AG10803 (cell line): ENCODE results near the gene AXL.
"Not testable (repeated sequence)": the region's sequence is repeated elsewhere in the genome, so short reads cannot be mapped to it uniquely, and the experiment has no call there.

Source experiments
- DNase-seq: peaks from one replicate; pipeline ENCODE4 v3.0.0; 2010; ENCODE audit warnings: low read depth
- H3K4me3 ChIP-seq: 2 replicates; pipeline ENCODE4 v1.5.1; 2011; ENCODE audit warnings: mild to moderate bottlenecking, low read length, control low read depth
- TF ChIP-seq, protein P1 (sequence below): conservative IDR thresholded peaks from 2 replicates; pipeline ENCODE4 v1.5.1; 2011; ENCODE audit warnings: mild to moderate bottlenecking, low read length, control low read depth, inconsistent platforms

AXL gene

DNA sequence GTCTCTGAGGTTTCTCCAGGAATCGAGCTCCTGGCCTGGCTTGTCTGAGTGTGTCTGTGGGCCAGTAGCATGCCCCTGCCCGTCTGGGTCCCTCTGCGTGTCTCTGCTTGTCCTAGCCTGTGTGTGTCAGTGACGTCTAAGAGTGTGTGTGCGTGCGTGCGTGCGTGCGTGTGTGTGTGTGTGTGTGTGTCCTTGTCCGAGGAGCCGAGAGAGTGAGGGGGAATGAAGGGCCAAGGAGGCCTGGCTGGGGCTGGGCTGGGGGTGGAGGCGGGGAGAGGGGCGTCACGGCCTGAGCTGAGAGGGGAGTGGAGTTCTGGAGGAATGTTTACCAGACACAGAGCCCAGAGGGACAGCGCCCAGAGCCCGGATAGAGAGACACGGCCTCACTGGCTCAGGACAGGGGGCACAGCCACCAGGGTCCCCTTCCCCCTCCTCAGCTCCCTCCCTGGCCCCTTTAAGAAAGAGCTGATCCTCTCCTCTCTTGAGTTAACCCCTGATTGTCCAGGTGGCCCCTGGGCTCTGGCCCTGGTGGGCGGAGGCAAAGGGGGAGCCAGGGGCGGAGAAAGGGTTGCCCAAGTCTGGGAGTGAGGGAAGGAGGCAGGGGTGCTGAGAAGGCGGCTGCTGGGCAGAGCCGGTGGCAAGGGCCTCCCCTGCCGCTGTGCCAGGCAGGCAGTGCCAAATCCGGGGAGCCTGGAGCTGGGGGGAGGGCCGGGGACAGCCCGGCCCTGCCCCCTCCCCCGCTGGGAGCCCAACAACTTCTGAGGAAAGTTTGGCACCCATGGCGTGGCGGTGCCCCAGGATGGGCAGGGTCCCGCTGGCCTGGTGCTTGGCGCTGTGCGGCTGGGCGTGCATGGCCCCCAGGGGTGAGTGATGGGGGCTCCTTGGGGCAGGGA lies at the start of gene AXL:
AXL (plus strand) TSS at position 609 of the 893 bp plus-strand sequence; CDS start at position 779, 170 bp downstream.
- H3K4me3 ChIP-seq, result peak within 1 kb of the TSS; percentile 94
- peak; percentile 92 for DNase-seq
- TF ChIP-seq, protein P1, sequence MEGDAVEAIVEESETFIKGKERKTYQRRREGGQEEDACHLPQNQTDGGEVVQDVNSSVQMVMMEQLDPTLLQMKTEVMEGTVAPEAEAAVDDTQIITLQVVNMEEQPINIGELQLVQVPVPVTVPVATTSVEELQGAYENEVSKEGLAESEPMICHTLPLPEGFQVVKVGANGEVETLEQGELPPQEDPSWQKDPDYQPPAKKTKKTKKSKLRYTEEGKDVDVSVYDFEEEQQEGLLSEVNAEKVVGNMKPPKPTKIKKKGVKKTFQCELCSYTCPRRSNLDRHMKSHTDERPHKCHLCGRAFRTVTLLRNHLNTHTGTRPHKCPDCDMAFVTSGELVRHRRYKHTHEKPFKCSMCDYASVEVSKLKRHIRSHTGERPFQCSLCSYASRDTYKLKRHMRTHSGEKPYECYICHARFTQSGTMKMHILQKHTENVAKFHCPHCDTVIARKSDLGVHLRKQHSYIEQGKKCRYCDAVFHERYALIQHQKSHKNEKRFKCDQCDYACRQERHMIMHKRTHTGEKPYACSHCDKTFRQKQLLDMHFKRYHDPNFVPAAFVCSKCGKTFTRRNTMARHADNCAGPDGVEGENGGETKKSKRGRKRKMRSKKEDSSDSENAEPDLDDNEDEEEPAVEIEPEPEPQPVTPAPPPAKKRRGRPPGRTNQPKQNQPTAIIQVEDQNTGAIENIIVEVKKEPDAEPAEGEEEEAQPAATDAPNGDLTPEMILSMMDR, result no peak

DNA sequence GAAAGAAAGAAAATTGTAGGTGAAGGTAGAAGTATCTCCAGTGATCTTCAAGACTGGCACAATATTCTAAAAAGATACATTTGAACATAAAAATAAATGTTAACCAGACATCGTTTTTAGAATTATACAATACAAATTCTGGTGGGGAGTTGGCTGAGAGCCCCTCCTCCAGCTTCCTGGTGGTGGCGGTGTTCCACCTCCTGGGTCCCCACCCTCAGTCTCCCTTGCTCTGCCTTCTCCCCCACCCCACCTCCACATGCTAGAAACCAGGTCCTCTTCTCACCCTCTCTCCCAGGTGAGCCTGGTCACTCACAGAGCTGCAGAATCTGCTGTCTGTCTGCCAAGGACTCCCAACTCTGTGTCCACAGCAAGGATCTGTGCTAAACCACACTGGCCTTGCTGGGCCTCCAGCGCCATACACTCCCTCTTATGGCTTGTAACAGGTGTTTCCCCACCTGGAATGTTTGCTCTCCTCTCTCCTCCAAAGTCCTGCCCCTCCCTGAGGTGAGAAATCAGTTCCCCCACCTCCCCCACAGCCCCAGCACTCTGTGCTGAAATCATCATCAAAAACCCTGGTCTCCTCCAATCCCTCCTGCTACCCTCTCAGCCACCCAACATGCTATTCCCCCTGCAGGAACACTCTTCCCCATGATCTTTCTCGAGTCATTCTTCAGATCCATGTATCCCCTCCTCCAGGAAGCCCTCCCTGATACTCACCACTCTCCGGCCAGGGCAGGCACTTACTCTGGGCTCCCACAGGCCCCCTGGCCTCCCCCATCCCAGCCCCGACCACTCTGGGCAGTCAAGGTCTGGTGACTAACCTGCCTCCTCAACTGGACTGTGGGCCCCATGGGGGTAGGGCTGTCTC lies 46.5 kb upstream of the AXL start:
- TF ChIP-seq, protein P1, result no peak
- DNase-seq, result no peak
- no peak overlapping the region for H3K4me3 ChIP-seq

DNA sequence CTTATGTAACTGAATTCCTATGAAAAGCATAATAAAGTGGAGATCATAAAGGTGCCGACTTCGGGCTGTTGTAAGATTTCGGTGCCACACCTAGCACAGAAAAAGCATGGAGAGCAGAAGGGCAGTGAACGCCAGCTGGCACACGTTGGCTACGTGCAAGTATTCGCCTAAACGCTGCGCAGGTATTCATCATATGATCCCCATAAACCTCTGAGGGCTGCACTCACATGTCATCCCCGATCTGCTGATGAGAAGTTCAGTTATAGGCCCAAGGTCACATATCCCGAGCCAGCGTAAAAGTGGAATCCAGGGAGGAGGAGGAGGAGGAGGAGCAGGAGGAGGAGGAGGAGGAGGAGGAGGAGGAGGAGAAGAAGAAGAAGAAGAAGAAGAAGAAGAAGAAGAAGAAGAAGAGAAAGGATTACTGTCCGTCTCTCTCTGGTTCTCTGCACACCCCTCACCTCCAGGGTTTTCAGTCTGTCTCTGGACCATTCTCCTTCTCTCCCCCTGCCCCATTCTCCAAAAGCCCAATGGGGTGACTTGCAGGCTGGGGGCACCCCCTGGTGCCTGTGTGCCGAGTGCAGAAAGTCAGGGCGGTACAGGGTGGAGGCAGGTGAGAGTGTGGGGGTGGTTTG lies 44.6 kb upstream of the AXL start:
- TF ChIP-seq, protein P1, result no peak
- DNase-seq, result no peak
- no peak overlapping the region for H3K4me3 ChIP-seq

DNA sequence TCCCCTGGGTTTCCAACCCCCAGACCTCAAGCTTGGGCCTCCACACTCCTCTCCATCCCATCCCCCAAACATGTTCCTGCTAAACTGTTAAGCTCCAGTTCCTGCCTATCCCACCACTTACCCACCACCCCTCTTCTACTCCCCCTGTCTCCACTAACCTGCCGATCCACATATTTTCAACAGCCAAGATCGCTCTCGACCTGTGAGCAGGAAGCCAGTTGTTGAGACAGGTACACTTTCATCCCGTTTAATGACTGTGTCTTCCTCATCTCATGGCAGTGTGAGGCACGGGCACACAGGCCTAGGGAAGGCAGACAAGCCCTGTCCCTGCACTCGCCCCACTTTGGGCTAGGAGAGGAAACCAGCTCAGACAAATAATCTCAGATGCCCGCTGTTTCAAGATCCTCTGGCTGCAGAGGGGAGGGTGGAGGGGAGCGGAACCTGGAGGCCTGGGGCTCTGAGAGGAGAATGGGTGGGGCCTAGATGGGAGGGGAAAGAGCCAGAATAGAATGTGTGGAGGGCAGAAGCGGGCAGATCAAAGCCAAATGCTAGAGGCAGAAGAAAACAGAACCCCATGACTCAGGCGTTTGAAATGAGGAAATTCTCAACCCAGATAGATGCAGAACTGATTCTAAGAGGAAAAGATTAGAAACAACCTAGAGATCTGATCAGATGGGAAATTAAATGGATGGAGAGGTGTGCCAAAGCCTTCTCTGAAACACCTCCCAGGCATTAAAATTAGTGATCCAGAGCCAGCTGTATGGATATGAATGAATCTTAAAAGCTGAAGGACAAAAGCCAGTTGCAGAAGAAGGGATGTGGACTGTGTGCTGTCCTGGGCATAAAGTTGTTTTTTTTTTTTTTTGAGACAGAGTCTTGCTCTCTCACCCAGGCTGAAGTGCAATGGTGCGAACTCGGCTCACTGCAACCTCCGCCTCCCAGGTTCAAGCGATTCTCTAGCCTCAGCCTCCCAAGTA lies 42.9 kb upstream of the AXL start:
- H3K4me3 ChIP-seq, result no peak overlapping the region
- DNase-seq, result peak; percentile 76
- TF ChIP-seq, protein P1, result no peak

DNA sequence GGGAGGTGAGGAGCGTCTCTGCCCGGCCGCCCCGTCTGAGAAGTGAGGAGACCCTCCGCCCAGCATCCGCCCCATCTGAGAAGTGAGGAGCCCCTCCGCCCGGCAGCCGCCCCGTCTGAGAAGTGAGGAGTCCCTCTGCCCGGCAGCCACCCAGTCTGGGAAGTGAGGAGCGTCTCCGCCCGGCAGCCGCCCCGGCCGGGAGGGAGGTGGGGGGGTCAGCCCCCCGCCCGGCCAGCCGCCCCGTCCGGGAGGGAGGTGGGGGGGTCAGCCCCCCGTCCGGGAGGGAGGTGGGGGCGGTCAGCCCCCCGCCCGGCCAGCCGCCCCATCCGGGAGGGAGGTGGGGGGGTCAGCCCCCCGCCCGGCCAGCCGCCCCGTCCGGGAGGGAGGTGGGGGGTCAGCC lies 38.9 kb upstream of the AXL start:
- not testable (repeated sequence) for DNase-seq, H3K4me3 ChIP-seq

DNA sequence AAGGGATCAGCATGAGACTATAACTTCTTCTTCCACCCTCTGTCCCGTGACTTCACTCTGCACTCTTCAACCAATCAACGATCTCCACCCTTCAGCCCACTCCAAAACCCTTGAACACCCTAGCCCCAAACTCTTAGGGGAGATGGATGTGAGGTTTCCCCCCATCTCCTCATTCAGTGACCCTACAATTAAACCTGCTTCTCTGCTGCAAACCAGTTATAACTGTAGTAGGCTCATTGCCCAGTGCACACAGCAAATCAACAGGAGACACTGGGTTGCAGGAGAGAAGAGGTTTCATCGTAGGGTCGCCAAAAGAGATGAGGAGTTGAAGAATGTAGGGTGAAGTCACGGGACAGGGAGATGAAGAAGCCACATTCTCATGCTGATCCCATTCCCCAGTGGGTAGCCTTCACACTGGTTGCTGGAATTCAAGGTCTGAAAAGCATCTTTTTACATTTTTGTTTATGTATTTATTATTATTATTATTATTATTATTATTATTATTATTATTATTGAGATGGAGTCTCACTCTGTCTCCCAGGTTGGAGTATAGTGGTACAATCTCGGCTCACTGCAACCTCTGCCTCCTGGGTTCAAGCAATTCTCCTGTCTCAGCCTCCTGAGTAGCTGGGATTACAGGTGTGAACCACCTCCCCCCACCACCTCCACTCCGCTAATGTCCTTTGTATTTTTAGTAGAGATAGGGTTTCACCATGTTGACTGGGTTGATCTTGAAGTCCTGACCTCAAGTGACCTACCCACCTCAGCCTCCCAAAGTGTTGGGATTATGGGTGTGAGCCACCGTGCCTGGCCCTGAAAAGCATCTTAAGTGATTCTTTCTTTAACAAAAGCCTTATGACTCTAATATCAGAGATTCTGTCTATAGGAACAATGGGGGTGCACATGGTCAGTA lies 31.8 kb upstream of the AXL start:
- H3K4me3 ChIP-seq, result no peak overlapping the region
- no peak for DNase-seq
- TF ChIP-seq, protein P1, result no peak
